IPS-18a (cell line): ENCODE results near the gene RRM2.
A peak's percentile ranks its signal among the peaks of the same experiment; 100 is the strongest.
"Not testable (repeated sequence)": the region's sequence is repeated elsewhere in the genome, so short reads cannot be mapped to it uniquely, and the experiment has no call there.

Experiments used
- H3K27ac ChIP-seq: one replicate; pipeline ENCODE4 v1.5.1; 2013; ENCODE audit warnings: low read length
- H3K27me3 ChIP-seq: one replicate; pipeline ENCODE4 v1.6.1; 2013; ENCODE audit warnings: mild to moderate bottlenecking, low read length; ENCODE audit not compliant: control insufficient read depth, insufficient read depth
- H3K36me3 ChIP-seq: one replicate; pipeline ENCODE4 v1.6.1; 2013; ENCODE audit warnings: low read depth, low read length; ENCODE audit not compliant: control insufficient read depth
- H3K4me1 ChIP-seq: one replicate; pipeline ENCODE4 v1.6.1; 2013; ENCODE audit warnings: low read depth, low read length; ENCODE audit not compliant: control insufficient read depth
- H3K4me3 ChIP-seq: one replicate; pipeline ENCODE4 v1.5.1; 2013; ENCODE audit warnings: low read length
- H3K9ac ChIP-seq: one replicate; pipeline ENCODE4 v1.6.1; 2013; ENCODE audit warnings: mild to moderate bottlenecking, low read length, moderate library complexity
- H3K9me3 ChIP-seq: one replicate; pipeline ENCODE4 v1.6.1; 2013; ENCODE audit warnings: low read depth, low read length; ENCODE audit not compliant: control insufficient read depth

RRM2 gene

DNA sequence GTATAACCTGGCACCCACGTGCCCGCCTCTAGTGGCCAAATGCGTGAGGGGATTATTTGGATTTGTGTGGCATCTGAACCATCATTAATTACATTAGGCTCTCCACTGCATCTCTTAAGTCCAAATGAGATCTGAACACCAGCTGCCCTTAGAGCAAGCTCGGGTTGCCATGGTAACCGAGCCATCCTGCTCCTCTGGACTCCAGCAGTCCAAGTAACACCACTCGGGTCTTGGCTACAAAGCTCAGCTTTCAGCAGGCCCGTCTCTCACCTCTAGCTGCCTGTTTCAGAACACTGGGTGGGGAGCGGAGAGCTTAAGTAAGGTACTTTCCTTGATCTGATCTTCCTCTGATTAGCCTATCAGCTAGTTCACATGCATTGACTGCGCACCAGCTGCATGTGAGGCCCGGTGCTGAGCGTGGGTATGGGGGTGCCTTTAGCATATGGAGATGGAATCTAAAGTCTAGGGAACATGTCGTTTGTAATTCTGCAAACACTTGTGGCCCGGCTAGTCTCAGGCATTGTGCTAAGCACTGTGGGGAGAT lies 28.2 kb upstream of the RRM2 start:
- Histone ChIP-seq H3K4me3 (no peak overlapping the region), H3K27me3 (no peaks in the 10 kb centered on the region), H3K36me3 (no peaks in the 10 kb centered on the region), H3K9ac (no peak overlapping the region), H3K4me1 (peaks cover 3% of the 10 kb centered on the region), H3K9me3 (no peaks in the 10 kb centered on the region), H3K27ac (no peak overlapping the region)

DNA sequence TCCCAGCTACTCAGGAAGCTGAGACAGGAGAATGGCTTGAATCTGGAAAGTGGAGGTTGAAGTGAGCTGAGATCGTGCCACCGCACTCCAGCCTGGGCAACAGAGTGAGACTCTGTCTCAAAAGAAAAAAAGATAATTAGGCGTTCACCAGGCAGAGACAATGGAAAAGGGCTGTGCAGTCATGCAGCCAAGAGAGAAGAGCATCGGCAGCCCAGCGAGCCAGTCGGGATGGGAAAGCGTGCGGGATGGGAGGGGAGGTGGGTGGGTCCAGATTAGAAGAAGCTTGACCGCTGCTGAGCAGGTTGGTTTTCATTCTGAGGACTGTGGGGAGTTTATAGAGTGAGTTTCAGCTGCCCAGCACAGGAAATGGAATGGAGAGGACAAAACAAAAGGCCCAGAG lies 27.4 kb upstream of the RRM2 start:
- no peak overlapping the region for H3K4me3 ChIP-seq
- H3K9me3 ChIP-seq: no peaks in the 10 kb centered on the region
- H3K4me1 ChIP-seq: peaks cover 3% of the 10 kb centered on the region
- H3K36me3 ChIP-seq: no peaks in the 10 kb centered on the region
- no peak overlapping the region for H3K9ac ChIP-seq
- H3K27ac ChIP-seq: no peak overlapping the region
- H3K27me3 ChIP-seq: no peaks in the 10 kb centered on the region

DNA sequence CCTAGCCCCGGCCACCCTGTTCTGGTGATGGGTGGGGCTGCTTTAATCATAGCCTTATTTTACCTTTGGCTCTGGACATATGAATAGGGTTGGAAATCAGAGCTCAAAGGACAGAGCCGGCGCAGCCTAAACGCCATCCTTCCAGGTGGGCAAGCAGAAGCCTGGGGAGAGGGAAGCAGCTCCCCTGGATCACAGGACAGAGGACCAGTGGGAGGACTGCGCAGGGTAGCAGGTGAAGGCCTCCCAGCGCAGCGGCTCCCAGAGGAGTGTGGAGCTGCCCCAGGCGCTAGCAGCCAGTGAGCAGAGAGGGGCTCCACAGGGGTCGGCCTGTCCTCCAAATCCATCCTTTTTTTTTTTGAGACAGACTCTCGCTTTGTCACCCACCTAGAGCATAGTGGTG lies 25.9 kb upstream of the RRM2 start:
- Histone ChIP-seq H3K9ac (no peak overlapping the region), H3K27ac (no peak overlapping the region)

DNA sequence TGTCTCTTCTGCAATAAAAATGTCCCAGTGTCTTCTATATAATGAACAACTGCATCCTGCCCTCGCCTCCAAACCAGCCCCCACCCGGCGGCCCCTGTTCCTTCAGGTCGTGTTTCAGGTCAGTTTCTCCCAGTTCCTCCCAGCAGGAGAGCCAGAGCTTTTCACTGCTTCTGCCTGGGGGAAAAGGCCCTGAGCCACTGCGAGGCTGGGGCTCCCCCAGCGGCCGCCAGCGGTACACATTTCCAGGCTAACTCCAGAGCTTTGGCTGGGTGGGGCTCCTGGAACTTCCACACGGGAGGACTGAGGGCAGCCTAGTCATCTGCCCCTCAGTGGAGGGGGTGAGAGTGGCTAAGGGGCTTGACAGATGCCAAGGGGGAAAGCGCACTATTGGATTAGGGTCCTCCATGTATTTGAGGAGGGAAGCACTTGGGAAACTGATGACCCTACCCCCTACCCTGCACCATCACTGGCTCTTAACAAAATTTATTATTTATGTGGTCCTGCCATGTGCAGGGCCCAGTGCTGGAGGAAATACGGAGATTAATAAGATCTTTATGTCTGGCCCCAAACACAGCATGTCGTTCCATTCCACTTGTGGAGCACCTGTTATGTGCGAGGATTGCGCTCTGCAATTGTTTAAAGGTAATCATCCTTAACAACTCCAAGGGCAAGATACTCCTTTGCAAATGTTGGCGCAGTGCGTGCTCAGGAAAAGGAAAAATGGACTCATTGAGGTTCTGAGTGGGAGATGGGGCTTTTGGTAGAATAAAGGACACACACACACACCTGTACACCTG lies 25.0 kb upstream of the RRM2 start:
- Histone ChIP-seq H3K27me3 (no peaks in the 10 kb centered on the region), H3K27ac (no peak overlapping the region), H3K9me3 (no peaks in the 10 kb centered on the region), H3K9ac (no peak overlapping the region), H3K36me3 (no peaks in the 10 kb centered on the region), H3K4me1 (peaks cover 3% of the 10 kb centered on the region), H3K4me3 (no peak overlapping the region)

More for the DNA sequence above, 25.9 kb upstream of the RRM2 start:
- Histone ChIP-seq H3K36me3 (no peaks in the 10 kb centered on the region), H3K9me3 (no peaks in the 10 kb centered on the region), H3K4me1 (peaks cover 3% of the 10 kb centered on the region), H3K27me3 (no peaks in the 10 kb centered on the region), H3K4me3 (no peak overlapping the region)

DNA sequence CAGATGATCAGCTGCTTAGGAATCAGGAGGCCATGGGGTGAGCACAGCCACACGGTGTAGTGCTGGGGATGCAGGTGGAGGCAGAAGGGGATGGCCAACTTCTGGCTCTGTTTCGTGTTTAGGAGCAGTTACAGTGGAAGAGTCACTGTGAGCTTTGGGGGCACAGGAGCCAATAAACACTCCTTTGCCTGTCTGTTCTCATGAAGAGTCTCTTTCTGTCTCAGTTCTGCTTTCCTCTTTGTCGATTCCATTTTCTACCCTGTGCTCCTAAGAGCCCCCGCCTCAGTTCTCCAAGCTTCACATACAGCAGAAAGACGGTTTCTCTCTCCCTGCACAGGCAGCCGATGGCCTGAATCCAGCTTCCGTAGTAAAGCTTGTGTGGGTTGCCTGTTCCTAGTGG lies 21.0 kb upstream of the RRM2 start:
- Histone ChIP-seq H3K9me3 (no peaks in the 10 kb centered on the region), H3K27me3 (no peaks in the 10 kb centered on the region), H3K9ac (no peak overlapping the region), H3K4me3 (no peak overlapping the region), H3K4me1 (no peaks in the 10 kb centered on the region), H3K27ac (no peak overlapping the region), H3K36me3 (no peaks in the 10 kb centered on the region)

DNA sequence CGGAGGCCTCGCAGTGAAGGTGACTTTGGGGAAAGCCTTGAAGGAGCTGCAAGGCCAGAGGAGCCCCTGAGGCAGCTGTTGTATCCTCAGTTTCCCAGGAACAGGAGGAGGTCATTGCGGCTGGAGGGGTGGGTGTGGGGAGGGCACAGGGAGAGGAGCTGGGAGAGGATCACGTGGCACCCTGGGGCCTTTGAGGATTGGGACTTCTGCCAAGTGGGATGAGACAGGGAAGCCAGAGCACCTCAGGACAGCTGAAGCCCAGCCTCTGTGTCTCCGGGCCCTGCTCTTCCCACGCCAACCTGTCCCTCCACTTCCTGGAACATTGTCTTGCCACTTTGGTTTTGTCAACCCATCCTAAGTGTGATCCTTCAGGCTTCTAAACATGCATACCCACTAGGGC lies 19.4 kb upstream of the RRM2 start:
- no peaks in the 10 kb centered on the region for H3K9me3 ChIP-seq
- H3K27me3 ChIP-seq: no peaks in the 10 kb centered on the region
- H3K4me1 ChIP-seq: no peaks in the 10 kb centered on the region
- H3K27ac ChIP-seq: no peak overlapping the region
- H3K4me3 ChIP-seq: no peak overlapping the region
- H3K36me3 ChIP-seq: no peaks in the 10 kb centered on the region
- H3K9ac ChIP-seq: no peak overlapping the region

DNA sequence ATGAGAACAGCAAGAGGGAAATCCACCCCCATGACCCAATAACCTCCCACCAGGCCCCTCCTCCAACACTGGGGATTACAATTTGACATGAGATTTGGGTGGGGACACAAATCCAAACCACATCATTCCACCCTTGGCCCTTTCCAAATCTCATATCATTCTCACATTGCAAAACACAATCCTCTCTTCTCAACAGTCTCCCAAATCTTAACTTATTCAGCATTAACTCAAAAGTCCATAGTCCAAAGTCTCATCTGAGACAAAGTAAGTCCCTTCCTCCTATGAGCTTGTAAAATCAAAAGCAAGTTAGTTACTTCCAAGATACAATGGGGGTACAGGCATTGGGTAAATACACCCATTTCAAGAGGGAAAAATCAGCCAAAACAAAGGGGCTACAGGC lies 17.6 kb upstream of the RRM2 start:
- H3K9ac ChIP-seq, H3K4me3 ChIP-seq, H3K27ac ChIP-seq, H3K4me1 ChIP-seq, H3K9me3 ChIP-seq, H3K27me3 ChIP-seq, H3K36me3 ChIP-seq: not testable (repeated sequence)

DNA sequence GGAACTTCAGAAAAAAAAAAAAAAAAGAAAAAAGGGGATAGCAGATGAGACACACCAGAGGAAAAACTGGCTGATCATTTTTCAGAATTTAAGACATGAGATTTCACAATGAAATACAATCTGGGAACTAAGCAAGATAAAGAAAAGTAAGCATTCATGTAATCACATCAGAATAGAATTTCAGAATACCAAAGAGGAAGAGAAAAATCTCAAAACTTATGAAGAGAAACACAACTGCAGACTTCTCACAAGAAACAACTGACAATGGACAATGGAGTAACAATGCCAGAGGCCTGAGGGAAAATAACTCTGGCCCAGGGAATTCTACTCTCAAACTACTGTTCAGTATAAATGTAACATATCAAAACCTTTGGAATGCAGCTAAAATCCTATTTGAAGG lies 13.2 kb upstream of the RRM2 start:
- no peak overlapping the region for H3K27ac ChIP-seq
- H3K27me3 ChIP-seq: no peaks in the 10 kb centered on the region
- H3K4me3 ChIP-seq: no peak overlapping the region
- H3K4me1 ChIP-seq: no peaks in the 10 kb centered on the region
- no peak overlapping the region for H3K9ac ChIP-seq
- no peaks in the 10 kb centered on the region for H3K9me3 ChIP-seq
- H3K36me3 ChIP-seq: no peaks in the 10 kb centered on the region

DNA sequence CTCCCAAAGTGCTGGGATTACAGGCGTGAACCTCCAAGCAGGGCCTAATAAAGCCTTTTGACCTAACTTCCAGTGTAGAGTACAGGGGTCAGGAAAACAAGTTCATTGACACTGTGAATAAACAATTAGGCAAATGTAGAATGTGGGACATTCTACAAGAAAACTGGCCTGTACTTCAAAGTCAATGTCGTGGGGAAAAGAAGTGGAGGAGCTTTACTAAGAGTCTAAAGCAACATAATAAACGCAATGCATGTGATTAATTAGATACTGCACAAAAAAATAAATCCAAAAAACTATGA lies 3.6 kb upstream of the RRM2 start:
- no peak overlapping the region for H3K27ac ChIP-seq
- peaks cover 4% of the 10 kb centered on the region for H3K36me3 ChIP-seq
- H3K9me3 ChIP-seq: no peaks in the 10 kb centered on the region
- H3K27me3 ChIP-seq: no peaks in the 10 kb centered on the region
- H3K4me1 ChIP-seq: no peaks in the 10 kb centered on the region
- no peak overlapping the region for H3K9ac ChIP-seq
- no peak overlapping the region for H3K4me3 ChIP-seq

DNA sequence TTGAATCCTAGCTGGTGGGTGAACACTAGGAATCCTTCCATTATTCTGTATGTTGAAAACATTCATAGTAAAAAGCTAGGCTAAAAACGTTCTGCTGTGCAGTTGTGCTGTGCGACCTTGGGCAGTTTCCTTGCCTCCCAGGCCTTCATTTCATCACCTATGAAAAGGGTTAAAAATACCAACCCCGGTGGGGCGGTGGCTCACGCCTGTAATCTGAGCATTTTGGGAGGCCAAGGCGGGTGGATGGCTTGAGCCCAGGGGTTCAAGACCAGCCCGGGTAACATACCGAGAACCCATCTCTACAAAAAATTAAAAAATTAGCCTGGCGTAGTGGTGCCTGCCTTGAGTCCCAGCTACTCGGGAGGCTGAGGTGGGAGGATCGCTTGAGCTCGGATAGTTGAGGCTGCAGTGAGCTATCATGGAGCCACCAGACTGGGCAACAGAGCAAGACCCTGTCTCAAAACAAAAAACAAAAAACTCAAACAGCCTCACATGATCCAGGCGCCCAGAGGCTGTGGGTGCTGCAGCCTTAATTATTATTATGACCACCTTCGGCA lies 2.9 kb upstream of the RRM2 start:
- peaks cover 6% of the 10 kb centered on the region for H3K36me3 ChIP-seq
- H3K9ac ChIP-seq: no peak overlapping the region
- H3K4me1 ChIP-seq: peaks cover under 1% of the 10 kb centered on the region
- H3K9me3 ChIP-seq: no peaks in the 10 kb centered on the region
- H3K27me3 ChIP-seq: no peaks in the 10 kb centered on the region
- no peak overlapping the region for H3K27ac ChIP-seq
- H3K4me3 ChIP-seq: peak overlapping the region; percentile 88

DNA sequence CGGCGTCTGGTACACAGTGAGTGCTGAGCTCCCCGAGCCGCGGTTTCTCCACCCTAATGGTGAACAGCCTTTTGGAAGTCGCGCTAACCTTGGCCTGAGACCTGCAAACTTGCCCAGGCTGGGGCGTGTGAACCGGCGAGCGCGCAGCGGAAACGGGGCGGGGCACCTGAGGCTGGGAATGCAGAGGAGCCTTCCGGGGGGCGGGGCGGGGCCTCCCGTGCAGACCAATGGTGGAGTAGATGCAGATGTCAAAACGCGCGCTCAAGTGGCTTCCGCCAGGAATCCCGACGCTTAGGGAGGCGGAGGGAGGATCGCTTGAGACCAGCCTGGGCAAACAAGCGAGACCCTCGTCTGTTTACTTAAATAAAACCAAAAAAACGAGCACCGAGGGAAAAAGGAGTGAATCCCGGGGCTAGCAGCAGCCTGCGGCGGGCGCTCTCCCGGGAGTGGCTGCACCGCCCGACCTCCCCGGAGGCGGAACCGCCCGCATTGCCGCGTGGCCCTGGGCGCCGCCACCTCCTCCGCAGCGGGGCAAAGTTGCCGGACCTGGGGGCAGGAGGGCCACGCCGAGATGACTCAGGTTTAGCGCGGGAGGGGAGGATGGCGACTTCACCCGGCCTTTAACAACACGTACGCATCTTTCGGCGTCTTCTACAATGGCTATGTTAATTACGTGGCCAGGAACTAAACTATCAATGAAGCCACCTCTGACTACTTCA lies 2.2 kb upstream of the RRM2 start:
- Histone ChIP-seq H3K27ac (peak overlapping the region; percentile 76), H3K27me3 (no peaks in the 10 kb centered on the region), H3K4me1 (peaks cover 4% of the 10 kb centered on the region)

More for the DNA sequence above, 2.2 kb upstream of the RRM2 start:
- Histone ChIP-seq H3K36me3 (peaks cover 13% of the 10 kb centered on the region), H3K9me3 (no peaks in the 10 kb centered on the region), H3K9ac (peak overlapping the region; percentile 92), H3K4me3 (peak overlapping the region; percentile 88)
